Measurements from ENCODE around the gene CD6. TPM values are rescaled to one million over a fixed set of nuclear protein-coding genes. Genes with fewer than 3 reads are reported as not detected.

The CD6 gene
- total RNA-seq, 2 donors from 2014 or later: 0.51 to 1.2 TPM

- peak; percentile 41 for TF ChIP-seq POLR2A (IDR thresholded peaks at IDR 0.05)
- TF ChIP-seq POLR2AphosphoS5 (IDR thresholded peaks at IDR 0.05): peak; percentile 45
- TF ChIP-seq CTCF (IDR thresholded peaks at IDR 0.05): no peak
- H3K9me3 ChIP-seq: no peaks in the 10 kb centered on the region
- WGBS: under 1% methylated on average over 46 of the region's 69 CpGs
- no peak within 1 kb of the TSS for H3K27ac ChIP-seq
- DNase-seq (ENCODE audit: low spot score): peak; percentile 53
- intact Hi-C loops (cut with DNase I): no loop called here
- no peaks in the 10 kb centered on the region for H3K4me1 ChIP-seq (replicated peaks)
- no peaks in the 10 kb centered on the region for H3K27me3 ChIP-seq (replicated peaks; ENCODE audit: insufficient read depth)
- peak within 1 kb of the TSS; percentile 46 to 52 for H3K4me3 ChIP-seq
- peaks cover 9 to 17% of the 10 kb centered on the region in 2 donors for H3K36me3 ChIP-seq
Measured at GRCh38 chr11:60924110-60924905, 47.2 kb upstream of the CD6 start, which contains the start of gene TMEM132A. TSS of gene TMEM132A (plus strand) at chr11:60924460. CDS start at chr11:60924634, 174 bp downstream.

GRCh38 chr11:60924906-60925853 is 46.3 kb upstream of the CD6 start:
- no peaks in the 10 kb centered on the region for H3K9me3 ChIP-seq
- H3K4me3 ChIP-seq: peak overlapping the region; percentile 46 to 52
- H3K36me3 ChIP-seq: peaks cover 9 to 17% of the 10 kb centered on the region in 2 donors
- H3K27me3 ChIP-seq (replicated peaks; ENCODE audit: insufficient read depth): no peaks in the 10 kb centered on the region
- TF ChIP-seq POLR2A (IDR thresholded peaks at IDR 0.05) (no peak), POLR2AphosphoS5 (IDR thresholded peaks at IDR 0.05) (no peak), CTCF (IDR thresholded peaks at IDR 0.05) (no peak)
- DNase-seq (ENCODE audit: low spot score): no peak
- no peaks in the 10 kb centered on the region for H3K4me1 ChIP-seq (replicated peaks)
- WGBS: 6% methylated on average over 35 of the region's 35 CpGs
- H3K27ac ChIP-seq: no peak overlapping the region
- intact Hi-C loops (cut with DNase I): no loop called here

GRCh38 chr11:60925868-60926267 is 45.6 kb upstream of the CD6 start:
- Histone ChIP-seq H3K4me1 (replicated peaks) (no peaks in the 10 kb centered on the region), H3K4me3 (no peak overlapping the region), H3K27ac (no peak overlapping the region), H3K36me3 (peaks cover 9 to 12% of the 10 kb centered on the region in 2 donors), H3K27me3 (replicated peaks; ENCODE audit: insufficient read depth) (no peaks in the 10 kb centered on the region), H3K9me3 (no peaks in the 10 kb centered on the region)
- TF ChIP-seq CTCF (IDR thresholded peaks at IDR 0.05) (no peak), POLR2A (IDR thresholded peaks at IDR 0.05) (no peak), POLR2AphosphoS5 (IDR thresholded peaks at IDR 0.05) (no peak)
- WGBS: 69% methylated on average over 6 of the region's 6 CpGs
- no peak for DNase-seq (ENCODE audit: low spot score)
- intact Hi-C loops (cut with DNase I): no loop called here

GRCh38 chr11:60926500-60926899 is 45.0 kb upstream of the CD6 start:
- TF ChIP-seq CTCF (IDR thresholded peaks at IDR 0.05) (no peak), POLR2AphosphoS5 (IDR thresholded peaks at IDR 0.05) (no peak), POLR2A (IDR thresholded peaks at IDR 0.05) (no peak)

More at GRCh38 chr11:60926500-60926899, 45.0 kb upstream of the CD6 start:
- H3K4me1 ChIP-seq (replicated peaks): no peaks in the 10 kb centered on the region
- H3K9me3 ChIP-seq: no peaks in the 10 kb centered on the region
- intact Hi-C loops (cut with DNase I): no loop called here
- WGBS: 96% methylated on average over 8 of the region's 8 CpGs
- no peak overlapping the region for H3K4me3 ChIP-seq
- no peaks in the 10 kb centered on the region for H3K27me3 ChIP-seq (replicated peaks; ENCODE audit: insufficient read depth)
- DNase-seq (ENCODE audit: low spot score): no peak
- H3K36me3 ChIP-seq: peaks cover 5 to 8% of the 10 kb centered on the region in 2 donors
- H3K27ac ChIP-seq: no peak overlapping the region

Data from prostate gland (tissue), 2 donors.